ENCODE data around the gene LINC00237. TPM values are rescaled to one million over a fixed set of nuclear protein-coding genes. Genes with fewer than 3 reads are reported as not detected.

The LINC00237 gene
- total and polyA plus RNA-seq, 9 donors = 0.72 TPM; not detected in 8

- no peaks in the 10 kb centered on the region for H3K27me3 ChIP-seq
- DNase-seq = no peak
- no peaks in the 10 kb centered on the region for H3K36me3 ChIP-seq
- intact Hi-C loops (cut with DNase I) = no loop called here
- H3K4me1 ChIP-seq (ENCODE audit: insufficient read depth) = peaks cover 2% of the 10 kb centered on the region
- no peak overlapping the region for H3K4me3 ChIP-seq
- WGBS, 3 donors = 86 to 88% (median 87%) methylated on average over 9 of the region's 9 CpGs
- H3K9me3 ChIP-seq = no peaks in the 10 kb centered on the region
- TF ChIP-seq CTCF (IDR thresholded peaks at IDR 0.05) = no peak
- no peak for TF ChIP-seq EP300 (IDR thresholded peaks at IDR 0.05)
- TF ChIP-seq POLR2A (IDR thresholded peaks at IDR 0.05) = no peak
- H3K27ac ChIP-seq = no peak overlapping the region
Observed at GRCh38 chr20:21149344-21149743, 43.2 kb upstream of the LINC00237 start.

GRCh38 chr20:21147593-21147992, 41.4 kb upstream of the LINC00237 start:
- no peak for TF ChIP-seq CTCF (IDR thresholded peaks at IDR 0.05)
- TF ChIP-seq EP300 (IDR thresholded peaks at IDR 0.05) = no peak
- TF ChIP-seq POLR2A (IDR thresholded peaks at IDR 0.05) = no peak
- no peak overlapping the region for H3K4me3 ChIP-seq
- no peak for DNase-seq
- no peaks in the 10 kb centered on the region for H3K9me3 ChIP-seq
- peaks cover 2% of the 10 kb centered on the region for H3K4me1 ChIP-seq (ENCODE audit: insufficient read depth)
- no peak overlapping the region for H3K27ac ChIP-seq
- 86 to 95% (median 88%) methylated on average over 1 of the region's 1 CpG for WGBS, 3 donors
- intact Hi-C loops (cut with DNase I) = no loop called here
- no peaks in the 10 kb centered on the region for H3K27me3 ChIP-seq
- H3K36me3 ChIP-seq = no peaks in the 10 kb centered on the region

- Histone ChIP-seq H3K4me1 (ENCODE audit: insufficient read depth) (peaks cover 2% of the 10 kb centered on the region), H3K4me3 (no peak overlapping the region), H3K27ac (no peak overlapping the region), H3K27me3 (no peaks in the 10 kb centered on the region), H3K9me3 (no peaks in the 10 kb centered on the region), H3K36me3 (no peaks in the 10 kb centered on the region)
- no peak for TF ChIP-seq POLR2A (IDR thresholded peaks at IDR 0.05)
- no peak for TF ChIP-seq CTCF (IDR thresholded peaks at IDR 0.05)
- no peak for TF ChIP-seq EP300 (IDR thresholded peaks at IDR 0.05)
- WGBS, 3 donors = 32 to 57% (median 49%) methylated on average over 4 of the region's 4 CpGs
- DNase-seq = no peak
- intact Hi-C loops (cut with DNase I) = no loop called here
Observed at GRCh38 chr20:21146215-21146614, 40.1 kb upstream of the LINC00237 start.

DNA sequence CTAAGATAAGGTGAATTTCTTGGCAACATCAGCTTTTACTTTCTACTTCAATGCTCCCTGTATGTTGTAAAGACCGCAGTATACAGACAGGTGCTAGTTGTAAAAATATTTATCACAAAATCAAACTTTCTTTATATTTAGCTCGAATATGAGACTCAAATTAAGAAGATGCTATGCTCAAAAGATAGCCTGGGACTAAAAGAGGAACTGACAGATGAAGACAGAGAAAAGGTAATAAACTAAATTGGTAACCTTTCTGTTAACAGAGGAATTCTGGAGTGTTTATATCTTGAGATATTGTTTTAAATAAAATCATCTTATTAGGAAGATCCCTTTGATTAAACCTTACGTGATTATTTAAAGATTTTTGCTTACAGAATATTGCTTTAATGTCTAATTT, 39.3 kb upstream of the LINC00237 start:
- H3K27me3 ChIP-seq = no peaks in the 10 kb centered on the region
- no peaks in the 10 kb centered on the region for H3K36me3 ChIP-seq
- H3K4me3 ChIP-seq = no peak overlapping the region
- intact Hi-C loops (cut with DNase I) = no loop called here
- no peaks in the 10 kb centered on the region for H3K9me3 ChIP-seq
- H3K4me1 ChIP-seq (ENCODE audit: insufficient read depth) = peaks cover 2% of the 10 kb centered on the region
- no peak for DNase-seq
- TF ChIP-seq EP300 (IDR thresholded peaks at IDR 0.05) = no peak
- TF ChIP-seq CTCF (IDR thresholded peaks at IDR 0.05) = no peak
- TF ChIP-seq POLR2A (IDR thresholded peaks at IDR 0.05) = no peak
- 80 to 88% (median 83%) methylated on average over 3 of the region's 3 CpGs for WGBS, 3 donors
- no peak overlapping the region for H3K27ac ChIP-seq

All from ovary (tissue), 9 donors.